H9 (cell line): ENCODE results near the gene PGBD5. TPM values are rescaled to one million over a fixed set of nuclear protein-coding genes. Genes with fewer than 3 reads are reported as not detected.

ENCODE experiments used
- DNase-seq: peaks from one replicate; pipeline ENCODE4 v3.0.0-alpha.2; 2017
- H2AFZ ChIP-seq: one replicate; pipeline ENCODE4 v1.6.1; 2013; ENCODE audit warnings: mild to moderate bottlenecking, low read length, control low read depth, moderate library complexity
- H2AK5ac ChIP-seq: 2 replicates; pipeline ENCODE4 v1.6.1; 2013; ENCODE audit warnings: low read length, control low read depth, mixed read lengths; ENCODE audit not compliant: insufficient read length
- H2BK120ac ChIP-seq: one replicate; pipeline ENCODE4 v1.6.1; 2013; ENCODE audit warnings: low read depth, mild to moderate bottlenecking, low read length, control low read depth, inconsistent platforms; ENCODE audit not compliant: poor library complexity, severe bottlenecking
- H2BK12ac ChIP-seq: 2 replicates; pipeline ENCODE4 v1.6.1; 2013; ENCODE audit warnings: low read length, control low read depth, mixed read lengths, low read depth; ENCODE audit not compliant: insufficient read length
- H2BK15ac ChIP-seq: 2 replicates; pipeline ENCODE4 v1.6.1; 2013; ENCODE audit warnings: low read depth, low read length, control low read depth
- H2BK20ac ChIP-seq: one replicate; pipeline ENCODE4 v1.6.1; 2013; ENCODE audit warnings: low read depth, mild to moderate bottlenecking, low read length, control low read depth, inconsistent platforms; ENCODE audit not compliant: poor library complexity, severe bottlenecking
- H2BK5ac ChIP-seq: 2 replicates; pipeline ENCODE4 v1.6.1; 2013; ENCODE audit warnings: low read length, control low read depth, mixed read lengths; ENCODE audit not compliant: insufficient read length
- H3K14ac ChIP-seq: 2 replicates; pipeline ENCODE4 v1.6.1; 2013; ENCODE audit warnings: low read length, control low read depth; ENCODE audit not compliant: insufficient read depth
- H3K18ac ChIP-seq: 2 replicates; pipeline ENCODE4 v1.6.1; 2013; ENCODE audit warnings: low read depth, mild to moderate bottlenecking, mixed read lengths, low read length, control low read depth; ENCODE audit not compliant: insufficient read length
- H3K23ac ChIP-seq: 2 replicates; pipeline ENCODE4 v1.6.1; 2013; ENCODE audit warnings: low read length, control low read depth, mixed read lengths, low read depth; ENCODE audit not compliant: insufficient read length
- H3K23me2 ChIP-seq: 2 replicates; pipeline ENCODE4 v1.6.1; 2013; ENCODE audit warnings: low read depth, mild to moderate bottlenecking, mixed read lengths, low read length, control low read depth; ENCODE audit not compliant: insufficient read length, poor library complexity, severe bottlenecking
- H3K27ac ChIP-seq: 2 replicates; pipeline ENCODE4 v1.5.1; 2013; ENCODE audit warnings: low read length, control low read depth, mixed read lengths, low read depth; ENCODE audit not compliant: insufficient read length
- H3K27me3 ChIP-seq: 2 replicates; pipeline ENCODE4 v1.6.1; 2013; ENCODE audit warnings: low read length, control low read depth, inconsistent platforms; ENCODE audit not compliant: insufficient read depth
- H3K4ac ChIP-seq: 2 replicates; pipeline ENCODE4 v1.6.1; 2013; ENCODE audit warnings: low read depth, mild to moderate bottlenecking, control low read depth, inconsistent platforms, low read length, moderate library complexity
- H3K4me1 ChIP-seq: 2 replicates; pipeline ENCODE4 v1.6.1; 2013; ENCODE audit warnings: low read length, control low read depth, inconsistent platforms; ENCODE audit not compliant: insufficient read depth
- H3K4me2 ChIP-seq: 2 replicates; pipeline ENCODE4 v1.6.1; 2013; ENCODE audit warnings: low read length, control low read depth, mixed read lengths; ENCODE audit not compliant: insufficient read length, insufficient read depth
- H3K56ac ChIP-seq: 2 replicates; pipeline ENCODE4 v1.6.1; 2013; ENCODE audit warnings: low read depth, mild to moderate bottlenecking, mixed read lengths, low read length, control low read depth; ENCODE audit not compliant: insufficient read length
- H3K79me1 ChIP-seq: 2 replicates; pipeline ENCODE4 v1.6.1; 2013; ENCODE audit warnings: low read depth, mild to moderate bottlenecking, moderate library complexity, low read length, control low read depth, inconsistent platforms; ENCODE audit not compliant: insufficient read depth, poor library complexity, severe bottlenecking
- H3K79me2 ChIP-seq: 2 replicates; pipeline ENCODE4 v1.6.1; 2013; ENCODE audit warnings: low read length, control low read depth, inconsistent platforms; ENCODE audit not compliant: insufficient read depth
- H3K9ac ChIP-seq: 2 replicates; pipeline ENCODE4 v1.6.1; 2013; ENCODE audit warnings: low read length, control low read depth, mixed read lengths; ENCODE audit not compliant: insufficient read length; ENCODE audit errors: extremely low read depth
- H3K9me3 ChIP-seq: one replicate; pipeline ENCODE4 v1.6.1; 2013; ENCODE audit warnings: low read depth, low read length, inconsistent platforms; ENCODE audit not compliant: control insufficient read depth
- H3T11ph ChIP-seq: one replicate; pipeline ENCODE4 v1.6.1; 2013; ENCODE audit warnings: mild to moderate bottlenecking, low read length, control low read depth, inconsistent platforms
- H4K20me1 ChIP-seq: one replicate; pipeline ENCODE4 v1.6.1; 2013; ENCODE audit not compliant: control insufficient read depth, insufficient read length, insufficient read depth
- H4K5ac ChIP-seq: 2 replicates; pipeline ENCODE4 v1.6.1; 2013; ENCODE audit warnings: low read depth, mild to moderate bottlenecking, mixed read lengths, low read length, control low read depth; ENCODE audit not compliant: insufficient read length
- H4K8ac ChIP-seq: replicated peaks from 2 replicates; pipeline ENCODE4 v1.6.1; 2013; ENCODE audit warnings: low read length, control low read depth, mixed read lengths, low read depth; ENCODE audit not compliant: insufficient read length
- H4K91ac ChIP-seq: 2 replicates; pipeline ENCODE4 v1.6.1; 2013; ENCODE audit warnings: low read depth, mild to moderate bottlenecking, moderate library complexity, mixed read lengths, low read length, control low read depth; ENCODE audit not compliant: insufficient read length
- H3K27ac Mint-ChIP-seq, 3 experiments: 2 replicates in 2 of 3; 3 replicates in 1 of 3; pipeline ENCODE4 v1.8.0; 2020 to 2021; ENCODE audit warnings: mixed read lengths in 3 of 3, mild to moderate bottlenecking in 1 of 3, moderate library complexity in 1 of 3
- H3K27me3 Mint-ChIP-seq: 2 replicates; pipeline ENCODE4 v1.8.0; 2021; ENCODE audit warnings: low read depth, mild to moderate bottlenecking, moderate library complexity, mixed read lengths
- H3K36me3 Mint-ChIP-seq, 3 experiments: 2 replicates in 2 of 3; 3 replicates in 1 of 3; pipeline ENCODE4 v1.8.0; 2020 to 2021; ENCODE audit warnings: low read depth in 3 of 3, mixed read lengths in 3 of 3; ENCODE audit not compliant: insufficient read depth in 1 of 3
- H3K4me1 Mint-ChIP-seq, 2 experiments: 2 replicates each; pipeline ENCODE4 v1.8.0; 2020; ENCODE audit warnings: mixed read lengths in 2 of 2
- H3K4me3 Mint-ChIP-seq, 2 experiments: 2 replicates in 1 of 2; 3 replicates in 1 of 2; pipeline ENCODE4 v1.8.0; 2020 to 2021; ENCODE audit warnings: mild to moderate bottlenecking in 2 of 2, mixed read lengths in 2 of 2, moderate library complexity in 1 of 2
- H3K9me3 Mint-ChIP-seq, 2 experiments: 2 replicates in 1 of 2; 3 replicates in 1 of 2; pipeline ENCODE4 v1.8.0; 2020; ENCODE audit warnings: mild to moderate bottlenecking in 2 of 2, mixed read lengths in 2 of 2, moderate library complexity in 1 of 2
- WGBS: extraction: QIAGEN DNeasy Blood & Tissue Kit; methylation state at CpG from one replicate; pipeline ENCODE4 v1.1.7; 2013; ENCODE audit warnings: missing lambda C conversion rate, low lambda C conversion rate, mixed read lengths; ENCODE audit not compliant: insufficient read length; ENCODE audit errors: extremely low coverage; 5-methylcytosine and 5-hydroxymethylcytosine counted together
- total RNA-seq: library from RNA; stranded (reverse); gene quantifications from 2 replicates; pipeline ENCODE4 v1.2.1, GENCODE V29; 2021
- TF ChIP-seq, protein P1 (sequence below): fragments of 200-600 bp; sonication (generic); conservative IDR thresholded peaks from 3 replicates; pipeline ENCODE4 v1.8.0; 2021; ENCODE audit warnings: antibody characterized with exemption, mild to moderate bottlenecking

PGBD5 gene
- total RNA-seq, 1 experiment from 2014 or later = 19.1 TPM

DNA sequence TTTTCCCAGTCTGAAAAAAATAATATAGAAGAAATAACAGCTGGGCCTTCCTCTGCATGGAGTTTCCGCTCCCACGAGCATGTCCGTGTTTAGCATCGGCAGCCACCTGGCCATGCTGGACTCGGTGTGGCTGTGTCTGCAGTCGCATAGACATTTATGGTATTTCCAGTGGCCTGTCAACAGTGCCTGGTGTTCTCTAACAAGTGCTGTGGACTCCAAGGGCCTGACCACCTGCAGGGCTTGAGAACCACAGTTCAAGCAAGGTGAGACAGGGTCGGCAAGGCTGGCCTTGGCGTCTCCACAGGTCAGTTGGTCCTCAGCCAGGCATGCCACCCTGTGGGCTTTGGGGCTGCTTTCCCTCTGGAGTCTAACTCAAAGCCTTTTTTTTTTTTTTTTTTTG lies 124.8 kb downstream of the PGBD5 start:
- Histone ChIP-seq H3K14ac (no peak overlapping the region), H3K79me2 (no peaks in the 10 kb centered on the region), H3K23me2 (no peaks in the 10 kb centered on the region), H3T11ph (no peak overlapping the region), H2AK5ac (no peak overlapping the region), H3K27ac (no peak overlapping the region), H4K8ac (no peak overlapping the region), H4K5ac (no peak overlapping the region), H2BK12ac (no peak overlapping the region), H2BK20ac (no peak overlapping the region), H3K4me1 (no peaks in the 10 kb centered on the region), H2BK15ac (no peak overlapping the region), H4K91ac (no peak overlapping the region), H2BK120ac (no peak overlapping the region), H3K23ac (no peak overlapping the region), H3K27me3 (no peaks in the 10 kb centered on the region), H4K20me1 (no peaks in the 10 kb centered on the region), H3K4ac (no peak overlapping the region), H3K79me1 (no peaks in the 10 kb centered on the region), H3K9me3 (no peaks in the 10 kb centered on the region), H3K4me2 (no peak overlapping the region), H3K56ac (no peak overlapping the region), H2AFZ (no peak overlapping the region), H3K9ac (no peak overlapping the region), H2BK5ac (no peak overlapping the region), H3K18ac (no peak overlapping the region)
- H3K9me3 Mint-ChIP-seq = no peaks in the 10 kb centered on the region
- WGBS = no CpG with 5 or more reads among the region's 8 CpGs
- peaks cover 0 to 2% (median 0%) of the 10 kb centered on the region in 3 experiments; a peak in 1 of 7 replicates for H3K36me3 Mint-ChIP-seq
- H3K4me1 Mint-ChIP-seq = peaks cover 0 to 3% of the 10 kb centered on the region in 2 experiments; a peak in 2 of 4 replicates
- TF ChIP-seq, protein P1, sequence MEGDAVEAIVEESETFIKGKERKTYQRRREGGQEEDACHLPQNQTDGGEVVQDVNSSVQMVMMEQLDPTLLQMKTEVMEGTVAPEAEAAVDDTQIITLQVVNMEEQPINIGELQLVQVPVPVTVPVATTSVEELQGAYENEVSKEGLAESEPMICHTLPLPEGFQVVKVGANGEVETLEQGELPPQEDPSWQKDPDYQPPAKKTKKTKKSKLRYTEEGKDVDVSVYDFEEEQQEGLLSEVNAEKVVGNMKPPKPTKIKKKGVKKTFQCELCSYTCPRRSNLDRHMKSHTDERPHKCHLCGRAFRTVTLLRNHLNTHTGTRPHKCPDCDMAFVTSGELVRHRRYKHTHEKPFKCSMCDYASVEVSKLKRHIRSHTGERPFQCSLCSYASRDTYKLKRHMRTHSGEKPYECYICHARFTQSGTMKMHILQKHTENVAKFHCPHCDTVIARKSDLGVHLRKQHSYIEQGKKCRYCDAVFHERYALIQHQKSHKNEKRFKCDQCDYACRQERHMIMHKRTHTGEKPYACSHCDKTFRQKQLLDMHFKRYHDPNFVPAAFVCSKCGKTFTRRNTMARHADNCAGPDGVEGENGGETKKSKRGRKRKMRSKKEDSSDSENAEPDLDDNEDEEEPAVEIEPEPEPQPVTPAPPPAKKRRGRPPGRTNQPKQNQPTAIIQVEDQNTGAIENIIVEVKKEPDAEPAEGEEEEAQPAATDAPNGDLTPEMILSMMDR = no peak
- H3K4me3 Mint-ChIP-seq = no peak overlapping the region
- no peak for DNase-seq
- no peak overlapping the region for H3K27ac Mint-ChIP-seq
- peaks cover 4% of the 10 kb centered on the region; the same call in 1 of the 2 replicates for H3K27me3 Mint-ChIP-seq
